Measurements from ENCODE around the gene PDE10A. TPM values are rescaled to one million over a fixed set of nuclear protein-coding genes. Genes with fewer than 3 reads are reported as not detected.

Gene PDE10A
- total and polyA plus RNA-seq, 2 of the 8 experiments (the other 6 are each of a cell fraction or from before 2014, with no cell fraction given) = 1.1 to 2.4 TPM

DNA sequence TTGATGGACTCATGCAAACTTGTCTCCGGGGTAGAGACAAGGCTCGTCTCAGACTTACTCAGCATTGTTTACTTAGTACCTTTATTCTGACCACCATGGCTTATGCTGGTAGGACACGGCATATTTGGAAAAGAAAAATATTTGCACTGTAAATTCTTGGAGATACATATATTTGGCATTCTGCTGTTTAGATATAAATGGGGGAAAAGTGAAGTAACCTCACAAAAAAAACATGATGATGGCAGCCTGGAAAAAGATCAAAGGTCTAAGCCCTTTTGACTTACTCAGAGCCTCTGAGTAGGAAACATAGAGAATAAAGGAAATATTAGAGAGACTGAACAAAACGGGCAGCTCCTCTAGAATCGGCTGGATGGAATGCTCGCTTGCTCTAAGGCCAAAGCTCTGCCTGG lies 32.5 kb downstream of the PDE10A start (continued):
- TF ChIP-seq, protein P1, sequence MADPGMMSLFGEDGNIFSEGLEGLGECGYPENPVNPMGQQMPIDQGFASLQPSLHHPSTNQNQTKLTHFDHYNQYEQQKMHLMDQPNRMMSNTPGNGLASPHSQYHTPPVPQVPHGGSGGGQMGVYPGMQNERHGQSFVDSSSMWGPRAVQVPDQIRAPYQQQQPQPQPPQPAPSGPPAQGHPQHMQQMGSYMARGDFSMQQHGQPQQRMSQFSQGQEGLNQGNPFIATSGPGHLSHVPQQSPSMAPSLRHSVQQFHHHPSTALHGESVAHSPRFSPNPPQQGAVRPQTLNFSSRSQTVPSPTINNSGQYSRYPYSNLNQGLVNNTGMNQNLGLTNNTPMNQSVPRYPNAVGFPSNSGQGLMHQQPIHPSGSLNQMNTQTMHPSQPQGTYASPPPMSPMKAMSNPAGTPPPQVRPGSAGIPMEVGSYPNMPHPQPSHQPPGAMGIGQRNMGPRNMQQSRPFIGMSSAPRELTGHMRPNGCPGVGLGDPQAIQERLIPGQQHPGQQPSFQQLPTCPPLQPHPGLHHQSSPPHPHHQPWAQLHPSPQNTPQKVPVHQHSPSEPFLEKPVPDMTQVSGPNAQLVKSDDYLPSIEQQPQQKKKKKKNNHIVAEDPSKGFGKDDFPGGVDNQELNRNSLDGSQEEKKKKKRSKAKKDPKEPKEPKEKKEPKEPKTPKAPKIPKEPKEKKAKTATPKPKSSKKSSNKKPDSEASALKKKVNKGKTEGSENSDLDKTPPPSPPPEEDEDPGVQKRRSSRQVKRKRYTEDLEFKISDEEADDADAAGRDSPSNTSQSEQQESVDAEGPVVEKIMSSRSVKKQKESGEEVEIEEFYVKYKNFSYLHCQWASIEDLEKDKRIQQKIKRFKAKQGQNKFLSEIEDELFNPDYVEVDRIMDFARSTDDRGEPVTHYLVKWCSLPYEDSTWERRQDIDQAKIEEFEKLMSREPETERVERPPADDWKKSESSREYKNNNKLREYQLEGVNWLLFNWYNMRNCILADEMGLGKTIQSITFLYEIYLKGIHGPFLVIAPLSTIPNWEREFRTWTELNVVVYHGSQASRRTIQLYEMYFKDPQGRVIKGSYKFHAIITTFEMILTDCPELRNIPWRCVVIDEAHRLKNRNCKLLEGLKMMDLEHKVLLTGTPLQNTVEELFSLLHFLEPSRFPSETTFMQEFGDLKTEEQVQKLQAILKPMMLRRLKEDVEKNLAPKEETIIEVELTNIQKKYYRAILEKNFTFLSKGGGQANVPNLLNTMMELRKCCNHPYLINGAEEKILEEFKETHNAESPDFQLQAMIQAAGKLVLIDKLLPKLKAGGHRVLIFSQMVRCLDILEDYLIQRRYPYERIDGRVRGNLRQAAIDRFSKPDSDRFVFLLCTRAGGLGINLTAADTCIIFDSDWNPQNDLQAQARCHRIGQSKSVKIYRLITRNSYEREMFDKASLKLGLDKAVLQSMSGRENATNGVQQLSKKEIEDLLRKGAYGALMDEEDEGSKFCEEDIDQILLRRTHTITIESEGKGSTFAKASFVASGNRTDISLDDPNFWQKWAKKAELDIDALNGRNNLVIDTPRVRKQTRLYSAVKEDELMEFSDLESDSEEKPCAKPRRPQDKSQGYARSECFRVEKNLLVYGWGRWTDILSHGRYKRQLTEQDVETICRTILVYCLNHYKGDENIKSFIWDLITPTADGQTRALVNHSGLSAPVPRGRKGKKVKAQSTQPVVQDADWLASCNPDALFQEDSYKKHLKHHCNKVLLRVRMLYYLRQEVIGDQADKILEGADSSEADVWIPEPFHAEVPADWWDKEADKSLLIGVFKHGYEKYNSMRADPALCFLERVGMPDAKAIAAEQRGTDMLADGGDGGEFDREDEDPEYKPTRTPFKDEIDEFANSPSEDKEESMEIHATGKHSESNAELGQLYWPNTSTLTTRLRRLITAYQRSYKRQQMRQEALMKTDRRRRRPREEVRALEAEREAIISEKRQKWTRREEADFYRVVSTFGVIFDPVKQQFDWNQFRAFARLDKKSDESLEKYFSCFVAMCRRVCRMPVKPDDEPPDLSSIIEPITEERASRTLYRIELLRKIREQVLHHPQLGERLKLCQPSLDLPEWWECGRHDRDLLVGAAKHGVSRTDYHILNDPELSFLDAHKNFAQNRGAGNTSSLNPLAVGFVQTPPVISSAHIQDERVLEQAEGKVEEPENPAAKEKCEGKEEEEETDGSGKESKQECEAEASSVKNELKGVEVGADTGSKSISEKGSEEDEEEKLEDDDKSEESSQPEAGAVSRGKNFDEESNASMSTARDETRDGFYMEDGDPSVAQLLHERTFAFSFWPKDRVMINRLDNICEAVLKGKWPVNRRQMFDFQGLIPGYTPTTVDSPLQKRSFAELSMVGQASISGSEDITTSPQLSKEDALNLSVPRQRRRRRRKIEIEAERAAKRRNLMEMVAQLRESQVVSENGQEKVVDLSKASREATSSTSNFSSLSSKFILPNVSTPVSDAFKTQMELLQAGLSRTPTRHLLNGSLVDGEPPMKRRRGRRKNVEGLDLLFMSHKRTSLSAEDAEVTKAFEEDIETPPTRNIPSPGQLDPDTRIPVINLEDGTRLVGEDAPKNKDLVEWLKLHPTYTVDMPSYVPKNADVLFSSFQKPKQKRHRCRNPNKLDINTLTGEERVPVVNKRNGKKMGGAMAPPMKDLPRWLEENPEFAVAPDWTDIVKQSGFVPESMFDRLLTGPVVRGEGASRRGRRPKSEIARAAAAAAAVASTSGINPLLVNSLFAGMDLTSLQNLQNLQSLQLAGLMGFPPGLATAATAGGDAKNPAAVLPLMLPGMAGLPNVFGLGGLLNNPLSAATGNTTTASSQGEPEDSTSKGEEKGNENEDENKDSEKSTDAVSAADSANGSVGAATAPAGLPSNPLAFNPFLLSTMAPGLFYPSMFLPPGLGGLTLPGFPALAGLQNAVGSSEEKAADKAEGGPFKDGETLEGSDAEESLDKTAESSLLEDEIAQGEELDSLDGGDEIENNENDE (IDR thresholded peaks at IDR 0.05; ENCODE audit: insufficient replicate concordance, low read length) = no peak
- no peak for TF ChIP-seq MAFK (IDR thresholded peaks at IDR 0.05; ENCODE audit: low read depth, low read length)
- TF ChIP-seq YY1 (IDR thresholded peaks at IDR 0.05; ENCODE audit: low read depth, low read length) = no peak
- TF ChIP-seq BRCA1 (IDR thresholded peaks at IDR 0.05; ENCODE audit: low read depth, low read length) = no peak
- TF ChIP-seq SUZ12 (IDR thresholded peaks at IDR 0.05; ENCODE audit: low read length) = no peak
- no peak for TF ChIP-seq CREB1 (IDR thresholded peaks at IDR 0.05)
- no peak for TF ChIP-seq SAP30 (IDR thresholded peaks at IDR 0.05; ENCODE audit: insufficient read depth, insufficient replicate concordance, low read length)
- no peak for TF ChIP-seq GABPA (IDR thresholded peaks at IDR 0.05; ENCODE audit: borderline replicate concordance, insufficient read depth, low read length)
- no peak for TF ChIP-seq ATF2 (IDR thresholded peaks at IDR 0.05; ENCODE audit: low read length)
